Dermis microvascular lymphatic vessel endothelial cell (primary cell): ENCODE data around the gene PLXDC2. TPM values are rescaled to one million over a fixed set of nuclear protein-coding genes. Genes with fewer than 3 reads are reported as not detected.
"Not testable (repeated sequence)": the region's sequence is repeated elsewhere in the genome, so short reads cannot be mapped to it uniquely, and the experiment has no call there.

Experiments
- DNase-seq, 2 donors: peaks; one replicate each; pipeline versions ENCODE4 v3.0.0 to v3.0.0-alpha.2; 2010; ENCODE audit warnings: low read depth in 2 of 2
- total RNA-seq: library from RNA; depleted of rRNA; stranded (reverse); fragments of >200 nt; gene quantifications from 2 replicates; pipeline ENCODE4 v1.2.1, GENCODE V29; 2014

The PLXDC2 gene
- 1.9 and 17.1 TPM in 2 replicates for total RNA-seq

DNA sequence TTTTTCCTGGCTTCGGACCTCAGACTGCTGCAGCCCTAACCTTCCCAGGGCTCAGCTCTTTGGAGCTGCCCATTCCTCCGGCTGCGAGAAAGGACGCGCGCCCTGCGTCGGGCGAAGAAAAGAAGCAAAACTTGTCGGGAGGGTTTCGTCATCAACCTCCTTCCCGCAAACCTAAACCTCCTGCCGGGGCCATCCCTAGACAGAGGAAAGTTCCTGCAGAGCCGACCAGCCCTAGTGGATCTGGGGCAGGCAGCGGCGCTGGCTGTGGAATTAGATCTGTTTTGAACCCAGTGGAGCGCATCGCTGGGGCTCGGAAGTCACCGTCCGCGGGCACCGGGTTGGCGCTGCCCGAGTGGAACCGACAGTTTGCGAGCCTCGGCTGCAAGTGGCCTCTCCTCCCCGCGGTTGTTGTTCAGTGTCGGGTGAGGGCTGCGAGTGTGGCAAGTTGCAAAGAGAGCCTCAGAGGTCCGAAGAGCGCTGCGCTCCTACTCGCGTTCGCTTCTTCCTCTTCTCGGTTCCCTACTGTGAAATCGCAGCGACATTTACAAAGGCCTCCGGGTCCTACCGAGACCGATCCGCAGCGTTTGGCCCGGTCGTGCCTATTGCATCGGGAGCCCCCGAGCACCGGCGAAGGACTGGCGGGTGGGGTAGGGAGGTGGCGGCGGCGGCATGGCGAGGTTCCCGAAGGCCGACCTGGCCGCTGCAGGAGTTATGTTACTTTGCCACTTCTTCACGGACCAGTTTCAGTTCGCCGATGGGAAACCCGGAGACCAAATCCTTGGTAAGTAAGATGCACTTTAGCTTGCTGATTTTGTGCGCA is at the start of gene PLXDC2:
Gene PLXDC2 (plus strand): TSS at position 22 of the 820 bp plus-strand sequence.
- peak in 1 of 2 donors; percentile 24 for DNase-seq

DNA sequence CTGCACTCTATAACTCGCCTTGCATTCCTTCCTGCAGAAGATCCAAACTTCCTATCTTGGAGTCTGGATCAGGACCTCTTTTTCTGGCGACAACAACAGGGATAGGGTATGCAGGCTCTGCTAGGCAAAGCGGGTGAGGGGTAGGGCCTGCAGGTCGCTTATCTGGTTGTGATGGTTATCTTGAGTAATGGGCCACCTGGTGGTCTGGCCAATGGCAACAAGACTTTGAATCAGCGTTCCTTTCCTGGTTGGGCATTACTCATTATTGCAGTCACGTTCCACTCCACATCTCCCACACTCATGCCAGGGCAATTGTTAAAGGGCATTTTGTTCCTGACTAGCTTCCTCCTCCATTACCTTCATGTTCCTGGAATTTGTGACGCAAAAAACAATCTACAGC is 48.4 kb upstream of the PLXDC2 start:
- DNase-seq = no peak

DNA sequence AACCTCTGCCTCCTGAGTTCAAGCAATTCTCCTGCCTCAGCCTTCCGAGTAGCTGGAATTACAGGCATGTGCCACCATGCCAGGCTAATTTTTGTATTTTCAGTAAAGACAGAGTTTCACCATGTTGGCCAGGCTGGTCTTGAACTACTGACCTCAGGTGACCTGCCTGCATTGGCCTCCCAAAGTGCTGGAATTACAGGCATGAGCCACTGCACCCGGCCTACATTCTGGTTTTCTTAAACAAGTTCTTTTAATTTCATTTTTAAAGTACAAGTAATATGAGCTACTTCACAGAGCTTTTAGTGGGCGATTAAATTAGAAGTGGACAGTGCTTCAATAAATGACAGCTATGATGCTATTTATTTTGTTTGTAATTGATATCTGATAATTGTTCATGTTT is 46.4 kb upstream of the PLXDC2 start:
- DNase-seq = not testable (repeated sequence)

DNA sequence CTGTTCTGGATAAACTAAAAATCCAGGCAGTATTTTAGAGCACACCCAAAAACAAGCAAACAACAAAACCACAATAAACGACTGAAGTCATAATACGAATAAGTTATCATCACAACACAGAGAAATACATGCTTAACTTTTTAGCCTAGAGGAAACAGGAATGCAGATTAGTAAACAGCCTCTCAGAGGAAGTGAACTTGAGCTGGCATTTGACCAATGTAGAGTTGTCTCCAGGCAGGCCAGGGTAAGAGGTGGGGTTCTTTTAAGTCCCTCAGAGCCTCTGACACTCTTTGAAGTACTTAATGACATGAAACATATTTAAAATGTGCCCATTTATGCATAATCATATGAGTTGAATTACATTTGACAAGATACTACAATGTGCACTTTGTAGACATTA is 43.3 kb upstream of the PLXDC2 start:
- DNase-seq = no peak

DNA sequence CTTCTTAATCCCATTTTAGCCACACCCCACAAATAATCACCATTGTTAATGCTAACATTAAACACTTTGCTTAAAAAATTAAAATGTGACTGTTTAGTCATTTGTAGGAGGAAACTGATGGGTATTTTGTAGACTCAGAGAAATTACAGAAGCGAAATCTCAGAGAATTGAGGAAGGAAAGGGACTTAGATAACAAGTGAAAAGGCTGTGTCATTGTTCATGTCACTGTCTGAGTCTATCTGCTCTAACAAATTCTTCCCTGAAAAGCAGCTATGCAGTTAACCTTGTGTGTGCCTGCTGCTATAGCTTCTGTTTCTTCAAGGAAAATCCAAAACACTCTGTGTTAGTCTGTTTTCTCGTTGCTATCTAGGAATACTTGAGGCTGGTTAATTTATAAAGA is 40.9 kb upstream of the PLXDC2 start:
- no peak for DNase-seq

DNA sequence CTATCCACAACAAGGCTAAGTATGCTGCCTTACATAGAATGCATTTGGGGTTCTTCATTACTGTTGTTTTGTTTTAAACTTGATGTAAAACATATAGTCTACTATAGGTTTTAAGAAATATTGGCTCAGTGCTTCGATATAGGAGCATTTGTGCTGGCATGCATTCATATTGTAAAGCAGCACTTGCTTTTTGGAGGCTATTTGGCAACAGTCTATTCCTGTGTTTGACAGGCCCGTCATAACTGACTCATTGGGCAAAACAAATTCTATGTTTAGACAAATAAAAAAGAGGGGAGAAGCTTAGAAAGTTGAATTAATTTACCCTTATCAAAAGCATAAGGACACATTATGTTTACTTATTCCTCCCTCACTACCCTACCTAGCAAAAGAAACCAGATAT is 38.4 kb upstream of the PLXDC2 start:
- no peak for DNase-seq

DNA sequence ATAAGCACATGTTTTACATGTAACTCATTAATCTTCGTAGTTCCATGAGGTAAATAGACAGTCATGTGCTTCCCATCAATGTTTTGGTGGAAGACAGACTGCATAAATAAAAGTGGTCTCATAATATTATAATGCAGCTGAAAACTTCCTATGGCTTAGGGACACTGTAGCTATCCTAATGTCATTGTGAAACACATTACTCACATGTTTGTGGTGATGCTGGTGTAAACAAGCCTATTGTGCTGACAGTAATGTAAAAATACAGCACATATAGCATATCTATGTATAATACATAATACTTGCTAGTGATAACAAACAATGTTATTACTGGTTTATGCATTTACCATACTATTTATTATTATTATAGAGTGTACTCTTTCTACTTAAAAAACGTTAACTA is 37.2 kb upstream of the PLXDC2 start:
- no peak for DNase-seq

DNA sequence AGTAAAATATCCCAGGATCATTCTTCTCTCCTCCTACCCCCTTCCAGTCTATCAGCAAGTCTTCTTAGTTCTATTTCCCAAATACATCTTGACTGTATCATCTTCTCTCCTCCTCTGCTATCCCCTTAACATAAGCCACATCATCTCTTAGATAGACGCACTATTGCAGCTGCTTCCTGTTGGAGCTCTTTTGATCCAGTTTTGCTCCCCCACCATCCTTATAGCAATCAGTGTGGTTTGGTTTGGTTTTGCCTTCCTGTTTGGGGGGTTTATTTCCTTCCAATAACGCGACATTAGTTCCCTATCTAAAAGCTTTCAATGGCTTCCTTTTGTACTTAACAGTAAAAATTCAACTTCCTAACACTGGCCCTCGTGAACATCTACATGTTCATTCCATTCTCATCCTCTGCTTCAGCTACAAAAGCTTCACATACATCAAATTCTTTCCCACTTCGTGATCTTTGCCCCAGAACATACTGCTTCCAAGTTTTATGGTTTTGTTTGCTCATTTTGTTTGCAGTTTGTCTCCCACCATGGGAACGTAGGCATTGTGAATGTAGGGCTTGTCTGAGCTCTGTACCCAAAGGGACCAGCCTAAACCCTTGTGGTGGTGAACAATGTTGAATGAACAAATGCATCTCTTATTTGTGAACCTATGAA is 33.7 kb upstream of the PLXDC2 start:
- no peak for DNase-seq

DNA sequence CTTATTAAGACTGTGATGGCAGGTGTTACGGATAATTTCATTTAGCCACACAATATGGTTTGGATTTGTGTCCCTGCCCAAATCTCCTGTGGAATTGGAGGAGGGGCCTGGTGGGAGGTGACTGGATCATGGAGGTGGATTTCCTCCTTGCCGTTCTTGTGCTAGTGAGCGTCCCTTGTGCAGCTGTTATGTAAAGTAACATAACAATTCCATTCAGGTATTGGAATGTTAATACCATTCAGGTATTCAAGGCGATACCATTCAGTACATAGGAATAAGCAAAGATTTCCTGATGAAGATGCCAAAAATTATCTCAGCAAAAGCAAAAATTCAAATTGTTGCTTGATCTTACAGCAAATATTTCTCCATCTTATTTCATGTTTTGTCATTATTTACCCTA is 32.5 kb upstream of the PLXDC2 start:
- DNase-seq = no peak

DNA sequence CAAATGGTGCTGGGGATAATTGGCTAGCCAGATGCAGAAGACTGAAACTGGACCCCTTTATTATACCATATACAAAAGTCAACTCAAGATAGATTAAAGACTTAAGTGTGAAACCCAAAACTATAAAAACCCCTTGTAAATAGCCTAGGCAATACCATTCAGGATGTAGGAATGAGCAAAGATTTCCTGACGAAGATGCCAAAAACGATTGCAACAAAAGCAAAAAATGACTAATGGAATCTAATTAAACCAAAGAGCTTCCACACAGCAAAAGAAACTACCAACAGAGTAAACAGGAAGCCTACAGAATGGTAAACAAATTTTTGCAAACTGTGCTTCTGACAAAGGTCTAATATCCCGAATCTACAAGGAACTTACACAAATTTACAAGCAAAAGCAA is 30.9 kb upstream of the PLXDC2 start:
- no peak for DNase-seq

DNA sequence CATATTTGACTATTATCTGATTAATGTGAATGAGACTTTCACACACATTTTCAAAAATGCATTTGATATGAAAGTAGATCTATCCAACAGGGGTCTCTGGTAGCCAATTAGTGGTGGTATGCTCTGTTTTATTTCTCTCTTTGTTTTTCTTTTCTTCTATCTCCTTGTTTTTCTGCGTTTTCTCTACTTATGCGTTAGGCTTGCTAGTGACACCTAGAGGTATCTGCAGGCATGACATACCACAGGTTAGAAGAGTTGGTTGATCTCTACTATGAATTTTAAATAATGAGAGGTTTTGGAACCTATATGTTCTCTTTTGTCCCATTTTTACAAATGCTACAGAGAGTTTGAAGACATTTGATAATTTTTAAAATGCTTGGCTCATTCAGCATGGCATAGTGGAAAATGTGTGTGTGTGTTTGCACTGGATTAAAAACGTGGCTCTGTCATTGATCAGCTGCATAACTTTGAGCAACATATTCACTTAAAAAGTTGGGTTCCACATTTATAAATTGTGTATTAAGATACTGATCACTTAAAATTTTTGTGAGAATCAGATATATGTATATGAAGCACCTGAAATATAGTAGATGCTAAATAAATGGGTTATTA is 28.1 kb upstream of the PLXDC2 start:
- DNase-seq = peak; percentile 11 to 36

DNA sequence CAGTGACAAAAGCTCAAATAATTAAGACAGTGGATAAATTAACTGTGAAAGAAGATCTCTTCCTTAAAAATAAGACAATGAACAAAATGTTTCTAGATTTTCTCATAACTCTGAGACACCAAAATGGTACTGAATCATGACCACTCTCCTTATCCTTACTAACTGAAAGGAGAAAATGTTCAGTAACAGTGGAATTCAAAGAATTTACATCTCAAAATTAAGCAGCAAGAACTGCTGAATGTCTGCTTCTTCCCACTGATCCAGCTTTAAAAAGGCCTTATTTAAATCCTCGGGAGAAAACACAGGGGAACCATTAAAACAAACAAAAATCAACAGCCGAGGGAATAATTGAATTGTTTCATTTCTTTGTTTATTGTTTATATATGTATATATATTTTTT is 27.3 kb upstream of the PLXDC2 start:
- no peak for DNase-seq

DNA sequence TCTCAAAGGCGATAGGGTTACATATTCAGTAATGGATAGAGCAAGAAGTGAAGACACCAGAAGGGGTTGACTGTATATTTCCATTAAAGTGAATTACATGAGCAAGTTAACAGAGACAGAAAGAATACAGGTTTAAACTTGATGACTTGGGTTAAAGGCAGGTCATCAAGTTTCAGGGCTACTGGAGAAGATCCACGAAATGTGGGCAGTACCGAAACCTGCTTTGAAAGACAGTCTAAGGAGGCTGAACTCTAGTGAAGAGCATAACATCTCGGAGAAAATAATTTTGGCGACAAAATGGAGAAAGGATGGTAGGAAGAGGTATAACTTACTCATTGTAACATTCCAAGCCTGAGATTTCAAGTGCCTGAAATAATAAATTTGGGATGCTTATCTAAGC is 26.6 kb upstream of the PLXDC2 start:
- no peak for DNase-seq

DNA sequence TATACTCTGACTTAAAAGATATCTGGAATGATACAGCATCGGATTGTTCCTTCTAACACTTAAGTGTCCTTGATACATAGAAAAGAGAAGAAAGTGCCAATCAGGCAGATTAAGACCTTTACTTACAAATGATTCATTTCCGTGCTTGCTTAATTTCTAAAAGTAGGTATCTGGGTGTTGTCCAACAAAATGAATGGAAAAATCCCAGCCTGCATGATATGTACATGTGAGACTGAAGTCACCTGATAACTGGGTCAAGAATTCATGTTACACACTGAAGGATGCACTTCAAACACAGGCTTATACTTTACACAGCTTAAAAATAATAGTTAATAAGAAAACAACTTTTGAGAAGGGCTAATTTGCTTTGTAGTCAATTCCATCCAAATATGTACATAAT is 25.2 kb upstream of the PLXDC2 start:
- no peak for DNase-seq

DNA sequence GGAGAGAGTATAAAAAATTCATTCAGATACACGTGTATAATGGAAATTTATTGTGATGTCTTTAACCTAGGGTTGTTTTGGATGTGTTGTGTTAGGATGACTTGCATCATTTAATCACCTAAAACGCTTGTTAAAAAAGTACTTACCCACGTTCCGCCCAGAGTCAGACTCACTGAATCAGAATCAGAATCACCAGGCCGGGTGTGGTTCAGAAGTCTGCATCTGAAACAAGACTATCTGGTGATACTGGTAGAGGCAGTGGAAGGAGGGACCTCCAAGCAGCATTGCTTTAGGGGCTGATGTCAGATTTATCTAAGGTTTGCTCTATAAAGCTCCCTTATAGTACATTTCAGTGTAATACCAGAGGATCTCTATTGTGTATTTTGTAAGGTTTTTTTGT is 20.5 kb upstream of the PLXDC2 start:
- DNase-seq = no peak

DNA sequence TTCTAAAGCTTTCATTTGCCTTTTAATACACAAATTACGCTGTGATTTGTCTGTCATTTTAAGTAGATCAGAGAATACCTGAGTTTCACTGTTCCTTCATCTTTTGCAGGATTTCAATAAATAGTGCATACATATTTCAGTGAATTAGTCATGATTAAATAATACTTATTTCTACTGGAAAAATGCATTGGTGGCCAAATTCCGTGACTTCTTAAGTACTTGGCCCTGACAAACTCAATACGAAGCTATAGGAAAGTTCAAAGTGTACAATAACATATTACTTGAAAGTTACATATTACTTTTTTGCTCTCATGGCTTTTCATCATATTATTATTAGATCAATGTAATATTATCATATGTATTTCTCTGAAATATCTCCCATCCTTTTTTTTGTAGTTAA is 16.1 kb upstream of the PLXDC2 start:
- DNase-seq = no peak

DNA sequence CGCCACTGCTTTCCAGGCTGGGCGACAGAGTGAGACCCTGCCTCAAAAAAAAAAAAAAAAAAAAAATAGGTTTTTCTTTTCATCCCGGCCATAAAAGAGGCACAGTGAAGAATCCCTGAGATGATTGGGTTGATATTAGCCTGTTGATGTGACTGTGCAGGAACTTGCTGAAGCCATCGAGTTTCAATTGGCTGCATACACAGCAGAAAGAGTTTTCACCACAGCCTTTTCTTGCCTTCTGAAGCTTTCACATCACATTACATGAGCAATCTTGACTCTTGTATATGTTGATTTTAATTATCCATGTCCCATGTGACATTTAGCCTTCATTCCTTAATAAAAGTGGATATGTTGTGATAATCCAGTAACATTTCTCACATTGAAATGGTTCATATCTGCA is 14.9 kb upstream of the PLXDC2 start:
- DNase-seq = no peak

DNA sequence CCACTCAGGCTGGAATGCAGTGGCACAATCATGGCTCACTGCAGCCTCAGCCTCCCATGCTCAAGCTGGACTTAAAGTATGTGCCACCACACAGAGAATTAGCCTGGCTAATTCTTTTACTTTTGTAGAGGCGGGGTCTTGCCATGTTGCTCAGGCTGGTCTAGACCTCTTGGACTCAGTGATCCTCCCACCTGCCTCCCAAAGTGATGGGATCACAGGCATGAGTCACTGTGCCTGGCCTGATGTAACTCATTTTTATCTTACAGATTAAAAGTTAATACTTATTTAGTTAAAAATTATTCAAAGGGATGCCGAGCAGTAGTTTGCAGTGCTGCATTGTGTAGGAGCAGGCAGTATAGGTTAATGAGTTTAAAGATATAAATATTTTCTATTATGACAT is 12.6 kb upstream of the PLXDC2 start:
- no peak for DNase-seq

DNA sequence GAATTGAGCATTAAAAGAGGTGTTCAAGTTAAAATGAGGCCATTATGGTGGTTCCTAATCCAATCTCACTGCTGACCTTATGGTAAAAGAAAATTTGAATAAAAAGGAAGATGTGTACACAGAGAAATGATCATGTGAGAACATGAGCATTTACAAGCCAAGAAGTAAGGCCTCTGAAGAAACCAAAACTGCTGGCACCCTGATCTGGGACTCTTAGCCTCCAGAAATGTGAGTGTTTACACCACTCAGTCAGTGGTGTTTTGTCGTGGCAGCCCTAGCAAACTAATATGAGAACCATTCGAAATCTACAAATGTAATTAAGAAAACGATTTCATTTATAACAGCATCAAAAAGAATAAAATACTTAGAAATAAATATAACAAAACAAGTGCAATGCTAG is 6.8 kb upstream of the PLXDC2 start:
- no peak for DNase-seq

DNA sequence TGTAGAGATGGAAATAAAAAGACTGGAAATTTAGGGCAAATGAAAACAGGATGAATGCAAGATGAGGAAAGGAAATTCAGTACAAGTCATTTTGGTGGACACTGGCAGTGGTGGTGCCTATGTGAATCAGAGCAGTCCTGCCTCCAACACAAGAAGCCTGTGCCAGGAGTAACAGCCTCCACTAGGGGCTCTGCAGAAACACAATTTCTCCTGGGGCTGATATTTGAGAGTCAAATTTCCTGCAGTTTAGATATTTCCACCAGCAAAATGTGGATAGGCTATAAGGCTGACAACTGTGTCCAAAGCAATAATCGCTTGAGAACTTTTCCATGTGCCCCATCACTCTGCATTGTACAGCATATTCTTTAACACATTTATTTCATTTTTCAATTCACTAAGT is 4.7 kb upstream of the PLXDC2 start:
- DNase-seq = no peak

DNA sequence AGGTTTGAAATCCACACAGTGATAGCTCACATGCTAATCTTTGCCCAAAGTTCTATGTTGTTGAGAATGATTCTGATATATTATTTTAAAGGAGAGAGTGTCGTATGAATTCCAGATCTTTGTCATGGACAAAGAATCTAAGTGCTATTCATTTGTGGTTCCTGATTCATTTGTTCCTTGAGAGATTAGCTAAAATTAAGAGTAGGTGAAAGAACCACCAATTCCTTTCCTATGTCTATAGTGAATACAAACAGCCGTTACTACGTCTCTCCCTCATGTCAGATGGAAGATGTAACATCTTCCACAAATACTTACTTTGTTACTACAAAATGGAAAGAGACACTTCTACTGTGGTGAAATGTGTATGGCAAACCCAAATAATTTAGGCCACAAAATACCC is 3.3 kb upstream of the PLXDC2 start:
- no peak for DNase-seq

DNA sequence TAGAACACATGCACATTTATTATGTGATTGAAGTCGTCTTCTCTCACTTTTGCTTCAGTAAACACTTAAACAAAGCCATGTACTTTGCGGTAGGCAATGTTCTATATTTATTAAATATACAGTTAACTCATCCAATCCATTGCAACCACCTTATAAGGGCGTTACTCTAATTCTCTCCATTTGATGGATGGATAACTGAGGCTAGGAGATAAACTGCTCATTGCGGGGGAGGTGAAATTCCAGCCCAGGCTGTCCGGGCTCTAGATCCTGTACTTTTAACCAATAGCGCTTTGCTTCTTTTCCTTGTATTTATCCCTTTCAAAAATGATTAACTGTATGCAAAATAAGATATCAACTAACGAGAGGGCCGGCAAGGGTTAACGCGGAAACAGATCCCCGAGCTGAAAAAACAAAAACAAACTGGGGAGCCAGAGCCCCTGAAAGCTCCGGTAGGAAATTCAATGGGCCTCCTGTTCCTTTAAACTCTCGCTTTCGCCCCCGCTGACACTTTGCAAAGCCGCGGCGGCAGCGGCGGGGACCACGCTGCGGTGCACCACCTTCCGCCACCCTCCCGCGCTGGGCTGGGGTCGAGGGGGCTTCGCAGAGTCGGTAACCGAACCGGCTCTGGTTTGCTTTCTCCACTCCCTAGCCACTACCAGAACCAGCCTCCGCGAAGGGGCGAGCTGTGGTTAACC is 1.0 kb upstream of the PLXDC2 start:
- DNase-seq = no peak
